AG04450 (cell line): ENCODE results near the gene SCUBE1. TPM values are rescaled to one million over a fixed set of nuclear protein-coding genes. Genes with fewer than 3 reads are reported as not detected.

Experiments
- CTCF ChIA-PET: fragments of 300-600, 350-600 bp; formaldehyde crosslinking; extraction: SDS; loops from one replicate; lab custom pipeline; 2022; ENCODE audit warnings: antibody characterized with exemption, inconsistent platforms; lab: Charles Lee
- POLR2A ChIA-PET: fragments of 350-600 bp; formaldehyde crosslinking; extraction: SDS; loops from one replicate; lab custom pipeline; 2021; ENCODE audit warnings: antibody characterized with exemption, inconsistent platforms; lab: Yijun Ruan, JAX
- DNase-seq: peaks from one replicate; pipeline ENCODE4 v3.0.0-alpha.2; 2011; ENCODE audit warnings: low read depth, low spot score
- H3K27ac ChIP-seq: one replicate; pipeline ENCODE4 v1.5.1; 2012; ENCODE audit warnings: low read depth, low read length, control low read depth
- H3K27me3 ChIP-seq: one replicate; pipeline ENCODE4 v1.6.0; 2012; ENCODE audit warnings: low read length; ENCODE audit not compliant: control insufficient read depth, insufficient read depth
- H3K4me3 ChIP-seq: 2 replicates; pipeline ENCODE4 v1.5.1; 2011; ENCODE audit warnings: mild to moderate bottlenecking, low read depth, low read length, control low read depth
- H3K9me3 ChIP-seq: 2 replicates; pipeline ENCODE4 v1.5.1; 2012; ENCODE audit warnings: low read length; ENCODE audit not compliant: control insufficient read depth, insufficient read depth
- CTCF ChIP-seq: IDR thresholded peaks from 2 replicates; pipeline ENCODE4 v1.5.1; 2011; ENCODE audit warnings: low read depth, low read length, control low read depth, inconsistent platforms
- polyA plus RNA-seq: library from polyadenylated mRNA; depleted of rRNA; stranded (reverse); fragments of >200 nt; gene quantifications from 2 replicates; pipeline ENCODE4 v1.2.3, GENCODE V29; 2011

SCUBE1 gene
- polyA plus RNA-seq, 1 experiment: not detected

GRCh38 chr22:43235445-43236409, 107.4 kb downstream of the SCUBE1 start:
- ChIA-PET POLR2A (no interaction called here), CTCF (no interaction called here)
- no peak for TF ChIP-seq CTCF
- Histone ChIP-seq H3K27me3 (peaks cover 60% of the 10 kb centered on the region), H3K4me3 (no peak overlapping the region), H3K27ac (no peak overlapping the region), H3K9me3 (no peaks in the 10 kb centered on the region; the same call in 1 of the 2 replicates)
- DNase-seq: no peak

GRCh38 chr22:43234264-43234988, 108.7 kb downstream of the SCUBE1 start:
- peaks cover 52% of the 10 kb centered on the region for H3K27me3 ChIP-seq
- CTCF ChIA-PET: no interaction called here
- H3K4me3 ChIP-seq: no peak overlapping the region
- no peak for DNase-seq
- no peaks in the 10 kb centered on the region; the same call in 1 of the 2 replicates for H3K9me3 ChIP-seq
- TF ChIP-seq CTCF: no peak
- POLR2A ChIA-PET: no interaction called here
- no peak overlapping the region for H3K27ac ChIP-seq

DNA sequence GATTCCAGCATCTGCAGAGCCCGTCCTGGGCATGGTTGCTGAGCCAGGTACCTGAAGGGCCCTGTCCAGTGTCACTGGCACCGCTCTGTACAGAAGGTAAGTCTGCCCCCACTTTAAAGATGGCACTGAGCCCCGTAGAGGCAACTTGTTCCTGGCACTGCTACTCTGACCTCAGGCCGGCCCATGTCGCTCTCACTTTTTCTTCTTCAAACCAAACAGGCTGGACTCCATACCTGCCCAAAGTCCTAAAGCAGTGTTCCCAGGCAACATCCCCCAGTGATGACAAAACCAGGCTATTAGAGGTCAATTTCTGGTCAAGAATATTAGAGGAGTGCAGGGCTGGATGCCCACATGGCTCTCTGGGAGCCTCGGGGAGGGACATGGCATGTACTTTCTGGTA, 109.6 kb downstream of the SCUBE1 start:
- POLR2A ChIA-PET: no interaction called here
- peaks cover 43% of the 10 kb centered on the region for H3K27me3 ChIP-seq

GRCh38 chr22:43232445-43232844, 110.7 kb downstream of the SCUBE1 start:
- ChIA-PET CTCF (interaction anchor here (1.1 to 2.3 kb wide), 4 partner anchors 9 to 152 kb away, joined by 3 to 31 read pairs (median 18); no protein-coding TSS in a partner anchor), POLR2A (no interaction called here)
- Histone ChIP-seq H3K4me3 (no peak overlapping the region), H3K9me3 (no peaks in the 10 kb centered on the region; the same call in 1 of the 2 replicates), H3K27me3 (peaks cover 36% of the 10 kb centered on the region), H3K27ac (no peak overlapping the region)
- no peak for TF ChIP-seq CTCF
- no peak for DNase-seq

More for the DNA sequence above, 109.6 kb downstream of the SCUBE1 start:
- H3K4me3 ChIP-seq: no peak overlapping the region
- no peak for DNase-seq
- no peak for TF ChIP-seq CTCF
- H3K9me3 ChIP-seq: no peaks in the 10 kb centered on the region; the same call in 1 of the 2 replicates
- CTCF ChIA-PET: interaction anchor here (2.3 kb wide), 1 partner anchor 151 kb away, joined by 30 read pairs; no protein-coding TSS in a partner anchor
- H3K27ac ChIP-seq: no peak overlapping the region
